ENCODE measurements around the gene OR10V1.

Gene OR10V1

DNA sequence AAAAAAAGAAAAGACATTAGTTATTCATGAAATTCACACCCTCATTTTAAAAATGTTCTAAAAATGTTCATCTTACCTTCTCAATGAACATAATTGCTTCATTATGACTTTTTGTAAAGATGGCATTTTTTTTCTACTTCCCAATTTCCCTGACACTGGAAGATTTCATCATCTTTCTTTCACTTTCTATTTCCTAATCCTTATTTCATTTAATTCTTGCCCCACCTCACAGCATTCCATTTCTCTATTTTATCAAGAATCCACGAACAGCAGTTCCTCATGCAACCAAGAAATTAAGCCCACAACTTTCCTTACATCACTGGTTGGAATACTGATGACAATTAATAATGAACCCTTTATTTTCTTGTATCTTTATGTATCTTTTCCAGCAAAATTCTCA lies 46.7 kb downstream of the OR10V1 start:
- DNase-seq, result no peak

Measured in NCI-H2227 treated with DMSO at 0.1 percent for 48 hours (cell line).